ENCODE measurements around the gene CDK14. TPM values are rescaled to one million over a fixed set of nuclear protein-coding genes. Genes with fewer than 3 reads are reported as not detected.

CDK14 gene
- total RNA-seq, 1 donor from 2014 or later: 19.5 TPM

- no peak for DNase-seq (ENCODE audit: low read depth, low spot score)
Measured at GRCh38 chr7:90596671-90597562, 796 bp downstream of the CDK14 start.

GRCh38 chr7:90597563-90598253 lies 1.6 kb downstream of the CDK14 start:
- DNase-seq (ENCODE audit: low read depth, low spot score): no peak

- DNase-seq (ENCODE audit: low read depth, low spot score): no peak
Measured at GRCh38 chr7:90599038-90599437, 2.9 kb downstream of the CDK14 start.

- no peak for DNase-seq (ENCODE audit: low read depth, low spot score)
Measured at GRCh38 chr7:90599892-90600555, 3.9 kb downstream of the CDK14 start.

GRCh38 chr7:90602303-90602702 lies 6.2 kb downstream of the CDK14 start:
- no peak for DNase-seq (ENCODE audit: low read depth, low spot score)

- DNase-seq (ENCODE audit: low read depth, low spot score): no peak
Measured at GRCh38 chr7:90603346-90603745, 7.2 kb downstream of the CDK14 start.

- no peak for DNase-seq (ENCODE audit: low read depth, low spot score)
Measured at GRCh38 chr7:90604383-90604782, 8.3 kb downstream of the CDK14 start.

GRCh38 chr7:90605055-90605454 lies 8.9 kb downstream of the CDK14 start:
- no peak for DNase-seq (ENCODE audit: low read depth, low spot score)

- no peak for DNase-seq (ENCODE audit: low read depth, low spot score)
Measured at GRCh38 chr7:90607196-90607595, 11.1 kb downstream of the CDK14 start.

- no peak for DNase-seq (ENCODE audit: low read depth, low spot score)
Measured at GRCh38 chr7:90610105-90610504, 14.0 kb downstream of the CDK14 start.

- no peak for DNase-seq (ENCODE audit: low read depth, low spot score)
Measured at GRCh38 chr7:90611115-90611514, 15.0 kb downstream of the CDK14 start.

- no peak for DNase-seq (ENCODE audit: low read depth, low spot score)
Measured at GRCh38 chr7:90613088-90613498, 17.0 kb downstream of the CDK14 start.

- no peak for DNase-seq (ENCODE audit: low read depth, low spot score)
Measured at GRCh38 chr7:90617442-90617841, 21.3 kb downstream of the CDK14 start.

- DNase-seq (ENCODE audit: low read depth, low spot score): no peak
Measured at GRCh38 chr7:90618876-90619275, 22.8 kb downstream of the CDK14 start.

GRCh38 chr7:90621125-90621746 lies 25.1 kb downstream of the CDK14 start:
- DNase-seq (ENCODE audit: low read depth, low spot score): no peak

- no peak for DNase-seq (ENCODE audit: low read depth, low spot score)
Measured at GRCh38 chr7:90621747-90622140, 25.6 kb downstream of the CDK14 start.

- DNase-seq (ENCODE audit: low read depth, low spot score): no peak
Measured at GRCh38 chr7:90622670-90623069, 26.5 kb downstream of the CDK14 start.

- DNase-seq (ENCODE audit: low read depth, low spot score): no peak
Measured at GRCh38 chr7:90624225-90624911, 28.2 kb downstream of the CDK14 start.

- DNase-seq (ENCODE audit: low read depth, low spot score): no peak
Measured at GRCh38 chr7:90625051-90625450, 28.9 kb downstream of the CDK14 start.

GRCh38 chr7:90625562-90625961 lies 29.4 kb downstream of the CDK14 start:
- DNase-seq (ENCODE audit: low read depth, low spot score): no peak

GRCh38 chr7:90626013-90626412 lies 29.9 kb downstream of the CDK14 start:
- DNase-seq (ENCODE audit: low read depth, low spot score): no peak
